ENCODE data around the gene HTRA3.

The HTRA3 gene

GRCh38 chr4:8230033-8230432 is 39.5 kb upstream of the HTRA3 start:
- DNase-seq (ENCODE audit: extremely low read depth, low read depth): no peak
- TF ChIP-seq CTCF (IDR thresholded peaks at IDR 0.05; ENCODE audit: low read depth, low read length): no peak

GRCh38 chr4:8230891-8231290 is 38.7 kb upstream of the HTRA3 start:
- TF ChIP-seq CTCF (IDR thresholded peaks at IDR 0.05; ENCODE audit: low read depth, low read length): no peak
- no peak for DNase-seq (ENCODE audit: extremely low read depth, low read depth)

GRCh38 chr4:8231551-8232049 is 38.0 kb upstream of the HTRA3 start:
- no peak for DNase-seq (ENCODE audit: extremely low read depth, low read depth)
- TF ChIP-seq CTCF (IDR thresholded peaks at IDR 0.05; ENCODE audit: low read depth, low read length): no peak

- DNase-seq (ENCODE audit: extremely low read depth, low read depth): no peak
- no peak for TF ChIP-seq CTCF (IDR thresholded peaks at IDR 0.05; ENCODE audit: low read depth, low read length)
Measured at GRCh38 chr4:8232748-8233147, 36.8 kb upstream of the HTRA3 start.

GRCh38 chr4:8233672-8234484 is 35.7 kb upstream of the HTRA3 start:
- DNase-seq (ENCODE audit: extremely low read depth, low read depth): no peak
- no peak for TF ChIP-seq CTCF (IDR thresholded peaks at IDR 0.05; ENCODE audit: low read depth, low read length)

GRCh38 chr4:8234715-8235114 is 34.8 kb upstream of the HTRA3 start:
- no peak for DNase-seq (ENCODE audit: extremely low read depth, low read depth)
- TF ChIP-seq CTCF (IDR thresholded peaks at IDR 0.05; ENCODE audit: low read depth, low read length): no peak

- TF ChIP-seq CTCF (IDR thresholded peaks at IDR 0.05; ENCODE audit: low read depth, low read length): no peak
- DNase-seq (ENCODE audit: extremely low read depth, low read depth): no peak
Measured at GRCh38 chr4:8235224-8235623, 34.3 kb upstream of the HTRA3 start.
